Measurements from ENCODE around the gene MAD1L1.

Gene MAD1L1

DNA sequence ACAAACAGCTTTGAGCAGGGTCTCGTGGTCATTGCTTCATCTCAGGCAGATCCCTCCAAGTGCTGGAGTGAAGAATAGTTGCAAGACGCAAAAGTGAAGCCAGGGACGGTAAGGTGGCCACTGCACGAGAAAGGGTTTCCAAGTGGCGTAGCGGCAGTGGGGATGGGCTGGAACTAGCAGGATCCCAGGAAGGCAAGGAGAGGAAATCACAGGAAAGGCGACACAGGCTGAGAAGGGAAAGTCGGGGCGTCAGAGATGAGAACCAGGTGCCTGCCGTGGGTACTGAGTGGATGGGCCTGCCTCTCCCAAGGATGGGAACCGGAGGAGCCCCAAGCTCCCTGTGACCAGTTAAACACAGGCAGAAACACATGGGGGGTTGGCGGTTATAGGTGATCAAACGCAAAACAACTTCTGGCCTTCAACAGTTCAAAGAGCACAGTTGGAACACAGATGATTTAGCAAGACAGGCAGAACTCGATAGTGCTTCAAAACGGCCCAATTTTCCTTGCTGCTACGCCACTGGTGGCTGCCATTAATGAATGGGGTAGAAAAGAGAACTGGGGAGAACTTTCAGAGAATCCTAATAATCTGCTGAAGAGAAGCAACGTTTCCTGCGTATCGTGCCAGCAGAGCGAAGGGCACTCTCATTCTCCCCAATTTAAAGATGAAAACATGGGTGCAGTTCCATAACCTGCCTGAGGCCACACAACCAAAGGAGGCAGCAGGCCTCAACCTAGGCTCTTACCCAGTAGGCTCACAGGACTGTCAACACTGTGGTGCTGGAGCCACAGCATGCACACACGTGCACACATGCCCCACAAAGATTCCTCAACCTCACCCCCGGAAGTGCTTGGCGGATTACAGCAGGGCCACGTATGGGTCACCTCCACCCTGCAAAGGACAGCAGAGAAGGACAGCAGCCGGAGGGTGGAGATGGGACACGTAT is 61.9 kb downstream of the MAD1L1 start:
- peak overlapping the region; percentile 30 for H3K27ac ChIP-seq (ENCODE audit: poor library complexity, severe bottlenecking)
- no peaks in the 10 kb centered on the region for H3K9me3 ChIP-seq (ENCODE audit: severe bottlenecking)
- no peak overlapping the region for H3K4me3 ChIP-seq (ENCODE audit: severe bottlenecking)
- peaks cover 7% of the 10 kb centered on the region for H3K36me3 ChIP-seq (ENCODE audit: low read depth)
- peaks cover 27% of the 10 kb centered on the region for H3K4me1 ChIP-seq (ENCODE audit: insufficient read depth, poor library complexity, severe bottlenecking)
- no peak for DNase-seq (ENCODE audit: low spot score)
- H3K27me3 ChIP-seq (ENCODE audit: insufficient read depth, poor library complexity, severe bottlenecking), result no peaks in the 10 kb centered on the region
- no peak for ATAC-seq (ENCODE audit: low read depth)
- no peak for TF ChIP-seq CTCF (IDR thresholded peaks at IDR 0.05; ENCODE audit: poor library complexity, severe bottlenecking)

- H3K27ac ChIP-seq (ENCODE audit: poor library complexity, severe bottlenecking), result peak overlapping the region; percentile 30
- peak; percentile 85 for ATAC-seq (ENCODE audit: low read depth)
- DNase-seq (ENCODE audit: low spot score), result no peak
These were observed 62.7 kb downstream of the MAD1L1 start for GRCh38 chr7:2169923-2170575.

DNA sequence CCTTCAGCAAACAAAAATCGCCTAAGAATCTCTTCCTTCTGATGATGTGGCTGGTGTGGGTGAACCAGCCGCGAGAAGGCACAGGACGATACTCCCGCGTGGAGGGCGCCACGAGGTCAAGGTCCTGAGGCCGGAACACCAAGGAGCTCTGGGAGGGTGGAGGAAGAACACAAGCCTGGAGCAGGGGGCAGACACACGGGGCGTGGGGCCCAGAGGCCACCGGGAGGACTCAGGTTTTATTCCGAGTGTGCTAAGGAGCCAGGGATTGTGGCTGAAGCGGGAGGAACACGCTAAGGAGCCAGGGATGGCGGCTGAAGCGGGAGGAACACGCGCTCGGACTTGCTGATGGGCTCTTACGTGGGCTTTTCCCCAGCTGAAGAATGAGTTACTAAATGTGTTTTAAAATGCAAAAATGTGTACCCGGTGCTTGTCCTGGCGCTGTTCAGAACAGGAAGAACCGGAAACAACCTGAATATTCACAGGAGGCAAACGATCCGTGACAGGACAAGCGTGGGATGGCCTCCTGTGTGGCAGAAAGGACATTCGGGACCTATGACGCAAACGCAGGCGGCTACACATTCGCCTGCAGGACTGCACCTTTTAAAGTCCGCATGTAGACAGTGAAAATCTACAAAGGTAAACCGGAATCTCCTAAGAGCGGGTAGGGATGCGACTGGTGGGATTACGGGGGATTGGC is 64.0 kb downstream of the MAD1L1 start:
- Histone ChIP-seq H3K9me3 (ENCODE audit: severe bottlenecking) (no peaks in the 10 kb centered on the region), H3K27ac (ENCODE audit: poor library complexity, severe bottlenecking) (no peak overlapping the region), H3K36me3 (ENCODE audit: low read depth) (peaks cover 7% of the 10 kb centered on the region), H3K4me3 (ENCODE audit: severe bottlenecking) (no peak overlapping the region), H3K27me3 (ENCODE audit: insufficient read depth, poor library complexity, severe bottlenecking) (no peaks in the 10 kb centered on the region), H3K4me1 (ENCODE audit: insufficient read depth, poor library complexity, severe bottlenecking) (peaks cover 20% of the 10 kb centered on the region)
- no peak for TF ChIP-seq CTCF (IDR thresholded peaks at IDR 0.05; ENCODE audit: poor library complexity, severe bottlenecking)
- ATAC-seq (ENCODE audit: low read depth) (no peak), DNase-seq (ENCODE audit: low spot score) (no peak)

More at GRCh38 chr7:2169923-2170575, 62.7 kb downstream of the MAD1L1 start:
- Histone ChIP-seq H3K4me3 (ENCODE audit: severe bottlenecking) (no peak overlapping the region), H3K27me3 (ENCODE audit: insufficient read depth, poor library complexity, severe bottlenecking) (no peaks in the 10 kb centered on the region), H3K4me1 (ENCODE audit: insufficient read depth, poor library complexity, severe bottlenecking) (peaks cover 22% of the 10 kb centered on the region), H3K9me3 (ENCODE audit: severe bottlenecking) (no peaks in the 10 kb centered on the region), H3K36me3 (ENCODE audit: low read depth) (peaks cover 7% of the 10 kb centered on the region)
- no peak for TF ChIP-seq CTCF (IDR thresholded peaks at IDR 0.05; ENCODE audit: poor library complexity, severe bottlenecking)

DNA sequence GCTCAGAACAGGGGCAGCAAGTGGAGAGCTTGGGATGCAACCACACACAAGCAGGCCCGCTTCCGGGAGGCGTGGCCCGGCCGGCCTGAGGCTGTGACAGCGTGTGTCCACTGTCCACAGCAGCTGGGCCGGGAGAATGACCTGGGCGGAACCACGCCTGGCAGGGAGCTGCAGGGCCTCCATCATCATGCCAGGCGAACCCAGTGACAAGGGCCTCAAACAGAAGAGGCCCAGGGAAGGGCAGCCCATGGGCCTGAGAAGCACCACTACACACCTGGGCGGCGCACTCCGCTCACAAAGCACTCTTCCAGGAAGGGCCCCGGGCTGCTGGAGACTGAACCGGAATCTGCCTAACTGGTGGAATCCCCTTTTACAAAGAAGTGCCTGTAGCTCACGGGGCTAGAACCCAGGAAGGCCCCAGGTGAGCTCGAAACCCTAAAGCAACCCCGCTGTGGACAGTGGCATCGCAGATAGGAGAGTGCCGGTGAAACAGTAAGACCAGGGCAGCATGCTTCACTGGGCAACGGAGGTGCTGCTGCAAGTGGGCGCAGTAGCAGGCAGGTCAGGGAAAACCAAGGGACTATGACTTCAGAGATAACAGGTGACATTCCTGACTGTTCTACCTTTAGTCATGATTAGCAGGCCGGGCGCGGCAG is 66.0 kb downstream of the MAD1L1 start:
- TF ChIP-seq CTCF (IDR thresholded peaks at IDR 0.05; ENCODE audit: poor library complexity, severe bottlenecking), result no peak
- H3K27ac ChIP-seq (ENCODE audit: poor library complexity, severe bottlenecking), result no peak overlapping the region
- no peak overlapping the region for H3K4me3 ChIP-seq (ENCODE audit: severe bottlenecking)
- H3K9me3 ChIP-seq (ENCODE audit: severe bottlenecking), result no peaks in the 10 kb centered on the region
- H3K4me1 ChIP-seq (ENCODE audit: insufficient read depth, poor library complexity, severe bottlenecking), result peaks cover 12% of the 10 kb centered on the region
- H3K27me3 ChIP-seq (ENCODE audit: insufficient read depth, poor library complexity, severe bottlenecking), result no peaks in the 10 kb centered on the region
- peaks cover 7% of the 10 kb centered on the region for H3K36me3 ChIP-seq (ENCODE audit: low read depth)
- ATAC-seq (ENCODE audit: low read depth) (no peak), DNase-seq (ENCODE audit: low spot score) (no peak)

Data from RWPE2 (cell line).